KMS-11 (cell line): ENCODE data around the gene CTRB1.
"Not testable (repeated sequence)": the region's sequence is repeated elsewhere in the genome, so short reads cannot be mapped to it uniquely, and the experiment has no call there.

Experiments
- H2AFZ ChIP-seq: fragments of 200-600 bp; sonication (generic); 2 replicates; pipeline ENCODE4 v1.6.1; 2016; ENCODE audit warnings: antibody characterized with exemption, mixed run types, low read depth
- H3K27ac ChIP-seq: fragments of 200-600 bp; sonication (generic); 2 replicates; pipeline ENCODE4 v1.6.1; 2016; ENCODE audit warnings: mild to moderate bottlenecking, mixed run types
- H3K27me3 ChIP-seq: fragments of 200-600 bp; sonication (generic); 2 replicates; pipeline ENCODE4 v1.6.1; 2017; ENCODE audit warnings: mild to moderate bottlenecking, low read depth, mixed run types, moderate library complexity; ENCODE audit not compliant: insufficient read depth
- H3K36me3 ChIP-seq: fragments of 200-600 bp; sonication (generic); 2 replicates; pipeline ENCODE4 v1.6.1; 2017; ENCODE audit warnings: mild to moderate bottlenecking, mixed run types; ENCODE audit not compliant: insufficient read depth
- H3K4me1 ChIP-seq: fragments of 200-600 bp; sonication (generic); 2 replicates; pipeline ENCODE4 v1.6.1; 2016; ENCODE audit warnings: mild to moderate bottlenecking, low read depth, mixed run types; ENCODE audit not compliant: poor library complexity, severe bottlenecking
- H3K4me2 ChIP-seq: fragments of 200-600 bp; sonication (generic); 2 replicates; pipeline ENCODE4 v1.7.0; 2016; ENCODE audit warnings: mild to moderate bottlenecking, mixed run types
- H3K4me3 ChIP-seq: fragments of 200-600 bp; sonication (generic); IDR thresholded peaks from 2 replicates; pipeline ENCODE4 v1.6.1; 2017; ENCODE audit warnings: low read depth, low read length, mixed read lengths; ENCODE audit not compliant: insufficient read depth
- H3K79me2 ChIP-seq: fragments of 200-600 bp; sonication (generic); 2 replicates; pipeline ENCODE4 v1.6.1; 2016; ENCODE audit warnings: low read depth, mixed run types; ENCODE audit not compliant: insufficient read depth
- H3K9ac ChIP-seq: fragments of 200-600 bp; sonication (generic); 2 replicates; pipeline ENCODE4 v1.6.1; 2016; ENCODE audit warnings: mild to moderate bottlenecking, mixed run types
- H4K20me1 ChIP-seq: fragments of 200-600 bp; sonication (generic); 2 replicates; pipeline ENCODE4 v1.6.1; 2016; ENCODE audit warnings: mild to moderate bottlenecking, mixed run types; ENCODE audit not compliant: insufficient read depth
- CTCF ChIP-seq: fragments of 200-600 bp; sonication (generic); conservative IDR thresholded peaks from 2 replicates; pipeline ENCODE4 v1.6.1; 2017; ENCODE audit warnings: low read depth, mild to moderate bottlenecking, antibody characterized with exemption, low read length, moderate library complexity, mixed read lengths

CTRB1 gene

GRCh38 chr16:75238132-75238852, 19.5 kb downstream of the CTRB1 start:
- Histone ChIP-seq H3K4me2 (no peak overlapping the region), H3K4me3 (no peak overlapping the region), H3K9ac (no peak overlapping the region), H3K36me3 (no peaks in the 10 kb centered on the region), H3K4me1 (no peaks in the 10 kb centered on the region), H2AFZ (no peak overlapping the region), H3K27me3 (no peaks in the 10 kb centered on the region), H3K27ac (no peak overlapping the region), H4K20me1 (no peaks in the 10 kb centered on the region), H3K79me2 (no peaks in the 10 kb centered on the region)
- no peak for TF ChIP-seq CTCF

- no peaks in the 10 kb centered on the region for H3K36me3 ChIP-seq
- H3K4me1 ChIP-seq: no peaks in the 10 kb centered on the region
- H2AFZ ChIP-seq: no peak overlapping the region
- no peak for TF ChIP-seq CTCF
- no peak overlapping the region for H3K27ac ChIP-seq
- H3K4me2 ChIP-seq: no peak overlapping the region
- H4K20me1 ChIP-seq: no peaks in the 10 kb centered on the region
- no peaks in the 10 kb centered on the region for H3K27me3 ChIP-seq
- no peak overlapping the region for H3K4me3 ChIP-seq
- H3K9ac ChIP-seq: no peak overlapping the region
- no peaks in the 10 kb centered on the region for H3K79me2 ChIP-seq
Measured at GRCh38 chr16:75238853-75239541, 20.2 kb downstream of the CTRB1 start.

- no peak overlapping the region for H3K4me3 ChIP-seq
- H3K79me2 ChIP-seq: no peaks in the 10 kb centered on the region
- H3K4me1 ChIP-seq: no peaks in the 10 kb centered on the region
- no peaks in the 10 kb centered on the region for H3K36me3 ChIP-seq
- H3K27ac ChIP-seq: no peak overlapping the region
- H4K20me1 ChIP-seq: no peaks in the 10 kb centered on the region
- no peak overlapping the region for H3K4me2 ChIP-seq
- H3K9ac ChIP-seq: no peak overlapping the region
- TF ChIP-seq CTCF: no peak
- no peaks in the 10 kb centered on the region for H3K27me3 ChIP-seq
- no peak overlapping the region for H2AFZ ChIP-seq
Measured at GRCh38 chr16:75239542-75240122, 20.8 kb downstream of the CTRB1 start.

- not testable (repeated sequence) for H4K20me1 ChIP-seq, H3K4me3 ChIP-seq, H3K9ac ChIP-seq, H3K4me2 ChIP-seq, H3K27me3 ChIP-seq, H3K36me3 ChIP-seq, H3K27ac ChIP-seq, H3K79me2 ChIP-seq, H3K4me1 ChIP-seq, H2AFZ ChIP-seq
Measured at GRCh38 chr16:75240633-75241032, 21.8 kb downstream of the CTRB1 start.

GRCh38 chr16:75241412-75241811, 22.6 kb downstream of the CTRB1 start:
- TF ChIP-seq CTCF: no peak
- H3K27ac ChIP-seq: no peak overlapping the region
- H3K4me2 ChIP-seq: no peak overlapping the region
- no peak overlapping the region for H3K9ac ChIP-seq
- no peaks in the 10 kb centered on the region for H3K79me2 ChIP-seq
- no peak overlapping the region for H2AFZ ChIP-seq
- H3K27me3 ChIP-seq: no peaks in the 10 kb centered on the region
- no peaks in the 10 kb centered on the region for H3K36me3 ChIP-seq
- peaks cover 7% of the 10 kb centered on the region for H3K4me1 ChIP-seq
- H3K4me3 ChIP-seq: no peak overlapping the region
- H4K20me1 ChIP-seq: no peaks in the 10 kb centered on the region
